K562 (cell line): ENCODE measurements around the gene GNPTAB.

ENCODE experiments used
- CTBP1 ChIP-seq: fragments of 450-650 bp; IDR thresholded peaks from 2 replicates; pipeline ENCODE4 v1.6.1; 2016; ENCODE audit warnings: borderline replicate concordance
- ETV6 ChIP-seq, 3 experiments: fragments of 150-350 bp in 1 of 3; sonication (generic) in 1 of 3; formaldehyde crosslinking in 1 of 3; IDR thresholded peaks; 2 replicates each; pipeline versions ENCODE4 v1.6.1 to v1.8.0; 2014 to 2022; ENCODE audit warnings: borderline replicate concordance in 2 of 3, low read depth in 2 of 3, antibody characterized with exemption in 1 of 3, low read length in 1 of 3, mild to moderate bottlenecking in 1 of 3, missing genetic modification reagents in 1 of 3
- EZH2 ChIP-seq: IDR thresholded peaks from 2 replicates; pipeline ENCODE4 v1.6.1; 2012; ENCODE audit warnings: low read depth, mild to moderate bottlenecking, inconsistent platforms, low read length, borderline replicate concordance
- MTF1 ChIP-seq: fragments of 250-450 bp; sonication (Bioruptor Pico); IDR thresholded peaks from 2 replicates; pipeline ENCODE4 v1.9.0; 2021; ENCODE audit warnings: moderate library complexity, mild to moderate bottlenecking, inconsistent platforms, borderline replicate concordance
- RBM39 ChIP-seq: fragments of 200-400 bp; formaldehyde crosslinking; optimal IDR thresholded peaks from 2 replicates; pipeline ENCODE3; 2018; ENCODE audit warnings: low read depth, low read length
- TF ChIP-seq, protein P1 (sequence below), 3 experiments: IDR thresholded peaks in 2 of 3; conservative IDR thresholded peaks in 1 of 3; 2 replicates each; pipeline ENCODE4 v1.5.1; 2011 to 2012; ENCODE audit warnings: low read length in 3 of 3, mild to moderate bottlenecking in 3 of 3, control low read depth in 2 of 3, improper control_type of control experiment in 1 of 3, inconsistent platforms in 1 of 3, low read depth in 1 of 3, mixed read lengths in 1 of 3, moderate library complexity in 1 of 3; ENCODE audit not compliant: insufficient read depth in 2 of 3

DNA sequence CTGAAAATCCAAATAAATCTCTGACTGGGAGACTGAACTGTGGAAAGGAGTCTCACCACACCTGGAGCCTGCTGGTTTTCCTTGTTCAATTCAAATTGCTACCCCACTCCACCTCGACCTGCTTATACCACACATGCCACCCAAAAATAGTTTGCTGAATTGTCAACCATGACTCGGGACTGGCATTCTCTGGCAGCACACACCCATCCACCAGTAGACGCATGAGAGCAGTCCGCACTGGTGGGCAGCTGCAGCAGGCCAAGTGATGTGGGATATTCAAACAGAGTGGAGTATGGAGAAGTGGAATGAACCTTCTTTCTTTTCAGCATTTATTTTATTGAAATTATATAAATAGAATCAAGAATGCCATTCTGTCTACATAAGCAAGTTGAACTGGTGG lies 52.8 kb downstream of the GNPTAB start:
- no peak for TF ChIP-seq EZH2
- TF ChIP-seq RBM39 = no peak
- no peak for TF ChIP-seq ETV6 (IDR thresholded peaks at IDR 0.05; ENCODE audit: borderline replicate concordance in 1 of 2, low read depth in 2 of 2, low read length in 1 of 2)
- TF ChIP-seq ETV6 (CRISPR knock-in tag; IDR thresholded peaks at IDR 0.05; ENCODE audit: borderline replicate concordance) = no peak
- TF ChIP-seq, protein P1, sequence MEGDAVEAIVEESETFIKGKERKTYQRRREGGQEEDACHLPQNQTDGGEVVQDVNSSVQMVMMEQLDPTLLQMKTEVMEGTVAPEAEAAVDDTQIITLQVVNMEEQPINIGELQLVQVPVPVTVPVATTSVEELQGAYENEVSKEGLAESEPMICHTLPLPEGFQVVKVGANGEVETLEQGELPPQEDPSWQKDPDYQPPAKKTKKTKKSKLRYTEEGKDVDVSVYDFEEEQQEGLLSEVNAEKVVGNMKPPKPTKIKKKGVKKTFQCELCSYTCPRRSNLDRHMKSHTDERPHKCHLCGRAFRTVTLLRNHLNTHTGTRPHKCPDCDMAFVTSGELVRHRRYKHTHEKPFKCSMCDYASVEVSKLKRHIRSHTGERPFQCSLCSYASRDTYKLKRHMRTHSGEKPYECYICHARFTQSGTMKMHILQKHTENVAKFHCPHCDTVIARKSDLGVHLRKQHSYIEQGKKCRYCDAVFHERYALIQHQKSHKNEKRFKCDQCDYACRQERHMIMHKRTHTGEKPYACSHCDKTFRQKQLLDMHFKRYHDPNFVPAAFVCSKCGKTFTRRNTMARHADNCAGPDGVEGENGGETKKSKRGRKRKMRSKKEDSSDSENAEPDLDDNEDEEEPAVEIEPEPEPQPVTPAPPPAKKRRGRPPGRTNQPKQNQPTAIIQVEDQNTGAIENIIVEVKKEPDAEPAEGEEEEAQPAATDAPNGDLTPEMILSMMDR (IDR thresholded peaks at IDR 0.05 in 2 of 3, conservative IDR thresholded peaks at IDR 0.05 in 1 of 3; ENCODE audit: insufficient read depth in 2 of 3, low read depth in 1 of 3, low read length in 3 of 3) = no peak
- no peak for TF ChIP-seq MTF1 (CRISPR knock-in tag)
- TF ChIP-seq CTBP1 = no peak
